ENCODE measurements around the gene FTCD. TPM values are rescaled to one million over a fixed set of nuclear protein-coding genes. Genes with fewer than 3 reads are reported as not detected.
A peak's percentile ranks its signal among the peaks of the same experiment; 100 is the strongest.

Gene FTCD
- total and polyA plus RNA-seq, 12 donors = 0.20 to 16.8 (median 1.9) TPM; not detected in 2

DNA sequence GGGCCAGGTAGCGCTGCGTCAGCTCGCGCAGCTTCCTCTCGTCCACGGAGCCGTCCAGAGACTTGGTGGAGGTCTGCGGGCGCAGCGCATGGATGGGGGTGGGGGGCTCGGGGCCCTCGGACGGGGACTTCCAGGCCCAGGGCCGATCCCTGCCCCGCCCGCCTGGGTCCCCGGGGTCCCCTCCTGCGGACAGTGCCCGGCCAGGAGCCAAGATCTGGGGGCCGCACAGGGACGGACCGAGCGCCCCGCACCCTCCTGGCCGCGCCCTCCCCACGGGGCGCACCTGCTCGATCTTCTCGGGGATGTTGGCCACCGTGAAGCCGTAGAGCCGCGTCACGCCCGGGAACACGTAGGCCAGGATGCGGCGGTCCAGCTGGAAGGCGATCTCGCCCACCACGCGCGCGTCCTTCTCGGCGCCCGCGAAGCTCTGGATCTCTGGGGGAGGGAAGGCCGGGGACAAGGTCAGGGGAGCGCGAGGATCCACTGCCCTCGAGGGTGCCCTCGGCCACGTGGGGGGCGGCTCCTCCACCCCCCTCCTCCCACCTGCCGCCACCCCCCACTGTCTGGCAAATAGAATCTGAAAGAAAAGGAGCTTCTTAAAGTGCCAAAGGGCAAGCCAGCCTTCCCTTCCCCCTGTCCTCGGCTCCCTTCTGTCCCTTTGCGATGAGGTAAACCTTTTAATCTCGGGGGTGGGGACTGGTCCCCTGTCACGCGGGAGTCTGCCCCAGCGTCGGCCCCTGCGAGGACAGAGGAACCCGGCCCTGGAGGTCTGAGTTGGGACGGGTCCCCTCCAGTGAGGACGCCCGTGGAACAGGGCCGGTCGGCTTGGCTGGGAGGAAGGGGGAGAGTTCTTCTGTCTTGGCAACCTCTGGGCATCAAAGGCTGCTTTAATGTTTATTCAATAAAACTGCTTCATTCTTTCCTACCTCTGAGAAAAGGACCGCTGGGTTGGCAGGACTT lies 6.5 kb upstream of the FTCD start:
- no peaks in the 10 kb centered on the region for H3K36me3 ChIP-seq (replicated peaks in 1 of 2)
- no peak overlapping the region for H3K4me3 ChIP-seq
- no peaks in the 10 kb centered on the region for H3K27me3 ChIP-seq
- WGBS, 4 donors = 72 to 93% (median 84%) methylated on average over 35 to 72 of the region's 72 CpGs
- no peaks in the 10 kb centered on the region for H3K4me1 ChIP-seq (replicated peaks in 1 of 2)
- intact Hi-C loops (cut with DNase I) = no loop called here
- no peaks in the 10 kb centered on the region for H3K9me3 ChIP-seq (replicated peaks in 1 of 3)
- no peak overlapping the region for H3K27ac ChIP-seq
- no peak for TF ChIP-seq POLR2A (IDR thresholded peaks at IDR 0.05)
- TF ChIP-seq CTCF (IDR thresholded peaks at IDR 0.05) = no peak
- peak in 3 of 7 donors; percentile 9 to 39 (median 17) for DNase-seq

GRCh38 chr21:46160907-46161632 lies 5.7 kb upstream of the FTCD start:
- TF ChIP-seq CTCF (IDR thresholded peaks at IDR 0.05) (no peak), POLR2A (IDR thresholded peaks at IDR 0.05) (no peak)
- intact Hi-C loops (cut with DNase I) = no loop called here
- Histone ChIP-seq H3K9me3 (replicated peaks in 1 of 3) (no peaks in the 10 kb centered on the region), H3K4me1 (replicated peaks in 1 of 2) (no peaks in the 10 kb centered on the region), H3K36me3 (replicated peaks in 1 of 2) (no peaks in the 10 kb centered on the region), H3K4me3 (no peak overlapping the region), H3K27ac (no peak overlapping the region), H3K27me3 (no peaks in the 10 kb centered on the region)
- peak in 2 of 7 donors; percentile 21 to 45 for DNase-seq
- 72 to 98% (median 90%) methylated on average over 37 to 72 of the region's 72 CpGs for WGBS, 4 donors

- 93 to 98% (median 94%) methylated on average over 3 to 22 of the region's 22 CpGs for whole genome bisulfite sequencing, 4 donors
- no peaks in the 10 kb centered on the region for H3K27me3 ChIP-seq
- TF ChIP-seq POLR2A (IDR thresholded peaks at IDR 0.05) (no peak), CTCF (IDR thresholded peaks at IDR 0.05) (no peak)
- no peak overlapping the region for H3K27ac ChIP-seq
- H3K36me3 ChIP-seq (replicated peaks in 1 of 2) = no peaks in the 10 kb centered on the region
- H3K9me3 ChIP-seq (replicated peaks in 1 of 3) = no peaks in the 10 kb centered on the region
- H3K4me1 ChIP-seq (replicated peaks in 1 of 2) = no peaks in the 10 kb centered on the region
- DNase-seq = peak in 1 of 7 donors; percentile 48
- intact Hi-C loops (cut with DNase I) = no loop called here
- H3K4me3 ChIP-seq = no peak overlapping the region
Measured at GRCh38 chr21:46160657-46160906, 5.2 kb upstream of the FTCD start.

DNA sequence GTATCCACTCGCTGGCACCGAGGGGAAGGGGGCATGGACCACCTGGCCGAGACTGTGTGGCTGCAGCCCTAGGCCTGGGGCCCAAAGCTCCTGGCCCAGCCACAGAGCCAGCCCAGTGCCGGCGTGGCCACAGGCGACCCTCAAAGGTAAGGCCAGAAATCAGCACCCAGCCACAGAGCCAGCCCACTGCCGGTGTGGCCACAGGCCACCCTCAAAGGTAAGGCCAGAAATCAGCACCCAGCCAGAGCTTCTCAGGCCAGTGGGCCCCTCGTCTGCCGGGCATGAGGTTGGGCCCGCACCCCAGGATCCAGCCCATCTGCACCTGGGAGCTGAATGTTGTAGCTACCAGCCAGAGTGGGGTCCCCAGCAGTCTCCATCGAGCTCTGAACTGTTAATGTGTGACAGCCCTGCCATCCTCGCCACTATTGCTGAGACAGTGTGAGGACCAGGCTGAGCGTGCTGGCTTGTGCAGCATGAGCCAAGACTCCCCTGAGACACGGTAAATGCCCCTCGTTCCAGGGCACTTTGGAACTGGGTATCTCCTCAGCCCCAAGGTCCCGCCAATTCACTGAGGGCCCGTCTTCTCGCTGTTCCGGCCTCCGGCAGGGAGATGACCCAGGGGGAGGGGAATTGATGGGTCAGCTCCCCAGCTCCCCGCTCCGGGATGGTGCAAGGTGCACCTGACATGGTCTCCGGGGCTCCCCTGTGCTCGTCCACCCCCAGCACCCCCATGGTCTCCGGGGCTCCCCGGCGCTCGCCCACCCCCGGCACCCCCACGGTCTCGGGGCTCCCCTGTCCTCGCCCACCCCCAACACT lies 4.7 kb upstream of the FTCD start:
- H3K36me3 ChIP-seq (replicated peaks in 1 of 2) = no peaks in the 10 kb centered on the region
- H3K9me3 ChIP-seq (replicated peaks in 1 of 3) = no peaks in the 10 kb centered on the region
- no peak overlapping the region for H3K4me3 ChIP-seq
- WGBS, 4 donors = 94 to 98% (median 95%) methylated on average over 16 to 32 of the region's 32 CpGs
- intact Hi-C loops (cut with DNase I) = no loop called here
- no peak overlapping the region for H3K27ac ChIP-seq
- no peaks in the 10 kb centered on the region for H3K27me3 ChIP-seq
- no peaks in the 10 kb centered on the region for H3K4me1 ChIP-seq (replicated peaks in 1 of 2)
- peak in 2 of 7 donors; percentile 16 to 41 for DNase-seq
- TF ChIP-seq POLR2A (IDR thresholded peaks at IDR 0.05) (no peak), CTCF (IDR thresholded peaks at IDR 0.05) (no peak)

Data from adrenal gland (tissue), 12 donors.